ENCODE data around the gene SLC25A19.

- peak; percentile 53; the same call in 1 of the 2 replicates for TF ChIP-seq POLR2AphosphoS5 (IDR thresholded peaks at IDR 0.05; ENCODE audit: borderline replicate concordance, low read depth, low read length)
- no peak for TF ChIP-seq EZH2 (IDR thresholded peaks at IDR 0.05)
These were observed 17.8 kb downstream of the SLC25A19 start for GRCh38 chr17:75271233-75271954.

All from SK-N-MC (cell line).